Thyroid gland (tissue), 4 donors: Measurements from ENCODE around the gene MYO3A. TPM values are rescaled to one million over a fixed set of nuclear protein-coding genes. Genes with fewer than 3 reads are reported as not detected.

ENCODE experiments used
- DNase-seq, 2 donors: peaks; one replicate each; pipeline ENCODE4 v3.0.0-alpha.2; 2019
- H3K27ac ChIP-seq, 3 donors: fragments of 200-600 bp; sonication (generic); 1 replicate in 2 of 3; 2 replicates in 1 of 3; pipeline ENCODE4 v1.5.1; 2016 to 2019; ENCODE audit warnings: mild to moderate bottlenecking in 1 of 3, moderate library complexity in 1 of 3
- H3K27me3 ChIP-seq: fragments of 200-600 bp; sonication (generic); one replicate; pipeline ENCODE4 v1.5.1; 2019
- H3K36me3 ChIP-seq, 2 donors: fragments of 200-600 bp; sonication (generic); one replicate each; pipeline ENCODE4 v1.5.1; 2016 to 2019
- H3K4me1 ChIP-seq, 2 donors: fragments of 200-600 bp; sonication (generic); one replicate each; pipeline ENCODE4 v1.5.1; 2017 to 2019
- H3K4me3 ChIP-seq, 3 donors: fragments of 200-600 bp; sonication (generic); replicated peaks in 1 of 3; 1 replicate in 2 of 3; 2 replicates in 1 of 3; pipeline ENCODE4 v1.5.1; 2016; ENCODE audit warnings: mild to moderate bottlenecking in 1 of 3
- H3K9me3 ChIP-seq: fragments of 200-600 bp; sonication (generic); one replicate; pipeline ENCODE4 v1.5.1; 2017
- POLR2A ChIP-seq, 2 donors: fragments of 450-650 bp; IDR thresholded peaks; one replicate each; pipeline ENCODE4 v1.6.1; 2017; ENCODE audit warnings: antibody characterized with exemption in 2 of 2, mild to moderate bottlenecking in 2 of 2, moderate library complexity in 1 of 2
- WGBS, 2 donors: methylation state at CpG; one replicate each; pipeline ENCODE4 v1.1.5; 2017; 5-methylcytosine and 5-hydroxymethylcytosine counted together
- intact Hi-C: fragments of 100-400 bp; cut with DNase I; formaldehyde crosslinking; loops from one replicate; pipeline ENCODE4 v1.15.1; 2023
- total RNA-seq, 4 donors: library from RNA; depleted of rRNA; stranded (reverse); fragments of >200 nt; gene quantifications; one replicate each; pipeline ENCODE4 v1.2.3, GENCODE V29; 2016
- TF ChIP-seq, protein P1 (sequence below), 6 experiments: fragments of 200-600 bp in 3 of 6; fragments of 450-650 bp in 3 of 6; sonication (generic) in 3 of 6; IDR thresholded peaks; one replicate each; pipeline ENCODE4 v1.5.1; 2016 to 2019; ENCODE audit warnings: antibody characterized with exemption in 6 of 6, mild to moderate bottlenecking in 2 of 6, inconsistent platforms in 1 of 6, moderate library complexity in 1 of 6

The MYO3A gene
- total RNA-seq, 4 donors from 2014 or later: 1.6 to 2.9 (median 2.2) TPM

DNA sequence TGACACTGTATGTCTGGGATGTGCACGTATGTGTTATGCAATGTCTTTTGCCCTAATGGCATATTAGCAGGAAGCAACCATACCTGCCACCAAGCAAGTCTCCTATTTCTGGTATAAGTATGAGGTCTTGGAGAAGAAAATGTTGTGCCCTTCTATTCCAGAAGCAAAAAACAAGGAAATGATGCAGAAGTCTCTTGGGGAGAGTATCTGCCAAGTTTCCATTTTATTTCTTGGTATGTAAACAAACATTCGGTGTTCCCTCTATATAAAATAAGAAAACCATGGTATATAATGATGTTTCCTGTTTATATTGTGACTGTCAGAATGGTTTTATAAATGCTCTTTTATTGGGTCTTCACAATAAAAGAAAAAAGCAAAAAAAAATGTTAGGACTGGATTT is 19.3 kb upstream of the MYO3A start:
- Histone ChIP-seq H3K27me3 (no peaks in the 10 kb centered on the region), H3K36me3 (no peaks in the 10 kb centered on the region), H3K9me3 (no peaks in the 10 kb centered on the region), H3K4me1 (no peaks in the 10 kb centered on the region), H3K27ac (no peak overlapping the region), H3K4me3 (no peak overlapping the region)
- WGBS, 2 donors: 55 to 69% methylated on average over 2 of the region's 2 CpGs
- no peak for DNase-seq
- intact Hi-C loops: no loop called here
- no peak for TF ChIP-seq POLR2A (IDR thresholded peaks at IDR 0.05)
- TF ChIP-seq, protein P1, sequence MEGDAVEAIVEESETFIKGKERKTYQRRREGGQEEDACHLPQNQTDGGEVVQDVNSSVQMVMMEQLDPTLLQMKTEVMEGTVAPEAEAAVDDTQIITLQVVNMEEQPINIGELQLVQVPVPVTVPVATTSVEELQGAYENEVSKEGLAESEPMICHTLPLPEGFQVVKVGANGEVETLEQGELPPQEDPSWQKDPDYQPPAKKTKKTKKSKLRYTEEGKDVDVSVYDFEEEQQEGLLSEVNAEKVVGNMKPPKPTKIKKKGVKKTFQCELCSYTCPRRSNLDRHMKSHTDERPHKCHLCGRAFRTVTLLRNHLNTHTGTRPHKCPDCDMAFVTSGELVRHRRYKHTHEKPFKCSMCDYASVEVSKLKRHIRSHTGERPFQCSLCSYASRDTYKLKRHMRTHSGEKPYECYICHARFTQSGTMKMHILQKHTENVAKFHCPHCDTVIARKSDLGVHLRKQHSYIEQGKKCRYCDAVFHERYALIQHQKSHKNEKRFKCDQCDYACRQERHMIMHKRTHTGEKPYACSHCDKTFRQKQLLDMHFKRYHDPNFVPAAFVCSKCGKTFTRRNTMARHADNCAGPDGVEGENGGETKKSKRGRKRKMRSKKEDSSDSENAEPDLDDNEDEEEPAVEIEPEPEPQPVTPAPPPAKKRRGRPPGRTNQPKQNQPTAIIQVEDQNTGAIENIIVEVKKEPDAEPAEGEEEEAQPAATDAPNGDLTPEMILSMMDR (IDR thresholded peaks at IDR 0.05): no peak

DNA sequence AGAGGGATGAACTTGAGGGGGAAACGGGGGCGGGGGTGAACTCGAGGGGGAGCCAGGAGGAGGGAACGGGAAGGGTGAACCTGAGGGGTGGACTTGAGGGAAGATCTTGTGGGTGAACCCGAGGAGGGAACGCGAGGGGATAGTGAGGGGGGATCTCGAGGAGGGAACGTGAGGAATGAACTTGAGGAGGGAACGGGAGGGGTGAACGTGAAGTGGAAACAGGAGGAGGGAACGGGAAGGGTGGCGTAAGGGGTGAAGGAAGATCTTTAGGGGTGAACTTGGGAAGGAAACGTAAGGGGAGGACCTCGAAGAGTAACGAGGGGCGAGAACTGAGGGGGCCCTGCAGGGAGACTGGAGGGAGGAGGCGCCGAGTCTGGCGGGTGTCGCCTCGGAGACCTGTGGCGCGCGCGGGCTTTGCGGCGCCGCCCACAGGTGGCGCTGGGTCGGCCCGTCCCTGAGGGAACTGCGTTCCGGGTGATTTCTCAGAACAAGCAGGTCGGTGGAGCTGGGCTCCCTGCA is 651 bp downstream of the MYO3A start:
- peak; percentile 37 to 55 for DNase-seq
- no peak for TF ChIP-seq POLR2A (IDR thresholded peaks at IDR 0.05)
- TF ChIP-seq, protein P1 (IDR thresholded peaks at IDR 0.05): peak in 3 of 6 experiments; percentile 28 to 60 (median 29)
- no peaks in the 10 kb centered on the region for H3K9me3 ChIP-seq
- intact Hi-C loops: no loop called here
- H3K36me3 ChIP-seq: no peaks in the 10 kb centered on the region
- 1% methylated on average over 35 of the region's 35 CpGs for WGBS, 2 donors
- no peaks in the 10 kb centered on the region for H3K27me3 ChIP-seq
- H3K4me3 ChIP-seq: peak overlapping the region; percentile 14 to 36 (median 31)
- H3K27ac ChIP-seq: no peak overlapping the region
- peaks cover 0 to 11% of the 10 kb centered on the region in 2 donors for H3K4me1 ChIP-seq

DNA sequence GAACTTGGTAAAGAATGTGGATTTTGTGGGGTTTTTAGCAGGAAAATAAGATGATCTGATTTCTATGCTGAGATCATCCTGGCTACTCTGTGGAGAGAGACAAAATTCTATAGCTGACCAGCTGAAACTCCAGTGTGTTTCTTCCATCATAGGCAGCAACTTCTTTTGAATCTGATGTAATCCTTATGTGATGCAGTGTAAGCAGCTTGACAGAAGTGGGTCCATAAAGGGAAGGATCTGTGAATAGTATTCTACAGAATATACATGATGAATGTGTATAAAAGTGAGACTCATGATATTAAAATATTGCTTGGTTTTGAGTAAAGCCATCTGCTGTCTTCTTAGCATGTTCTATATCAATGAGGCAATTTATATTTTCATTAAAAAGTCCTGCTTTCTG is 4.4 kb downstream of the MYO3A start:
- TF ChIP-seq POLR2A (IDR thresholded peaks at IDR 0.05): no peak
- TF ChIP-seq, protein P1 (IDR thresholded peaks at IDR 0.05): no peak
- H3K4me1 ChIP-seq: peaks cover 0 to 11% of the 10 kb centered on the region in 2 donors
- no peaks in the 10 kb centered on the region for H3K27me3 ChIP-seq
- no peaks in the 10 kb centered on the region for H3K36me3 ChIP-seq
- DNase-seq: no peak
- no peak overlapping the region for H3K4me3 ChIP-seq
- no peak overlapping the region for H3K27ac ChIP-seq
- intact Hi-C loops: no loop called here
- H3K9me3 ChIP-seq: no peaks in the 10 kb centered on the region

DNA sequence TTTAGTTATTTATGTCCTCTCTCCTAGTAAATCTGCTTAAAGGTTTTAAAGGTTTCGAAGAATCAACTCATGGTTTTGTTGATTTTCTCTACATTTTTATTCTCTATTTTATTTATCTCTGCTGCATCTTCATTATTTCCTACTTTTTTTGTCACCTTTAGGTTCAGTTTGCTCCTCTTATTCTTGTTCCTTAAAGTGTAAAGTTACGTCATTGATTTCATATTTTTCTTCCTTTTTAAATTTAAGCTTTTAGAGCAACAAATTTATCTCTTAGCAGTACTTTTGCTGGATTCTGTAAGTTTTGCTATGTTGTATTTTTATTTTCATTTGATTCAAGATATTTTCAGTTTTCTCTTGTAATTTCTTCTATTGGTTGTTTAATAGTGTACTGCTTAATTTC is 10.7 kb downstream of the MYO3A start:
- H3K4me3 ChIP-seq: no peak overlapping the region
- no peak for DNase-seq
- H3K27ac ChIP-seq: no peak overlapping the region
- TF ChIP-seq POLR2A (IDR thresholded peaks at IDR 0.05): no peak
- TF ChIP-seq, protein P1 (IDR thresholded peaks at IDR 0.05): no peak
- no peaks in the 10 kb centered on the region for H3K36me3 ChIP-seq
- no peaks in the 10 kb centered on the region for H3K9me3 ChIP-seq
- intact Hi-C loops: no loop called here
- H3K27me3 ChIP-seq: no peaks in the 10 kb centered on the region
- no peaks in the 10 kb centered on the region for H3K4me1 ChIP-seq
- 94 to 95% methylated on average over 2 of the region's 2 CpGs for WGBS, 2 donors

DNA sequence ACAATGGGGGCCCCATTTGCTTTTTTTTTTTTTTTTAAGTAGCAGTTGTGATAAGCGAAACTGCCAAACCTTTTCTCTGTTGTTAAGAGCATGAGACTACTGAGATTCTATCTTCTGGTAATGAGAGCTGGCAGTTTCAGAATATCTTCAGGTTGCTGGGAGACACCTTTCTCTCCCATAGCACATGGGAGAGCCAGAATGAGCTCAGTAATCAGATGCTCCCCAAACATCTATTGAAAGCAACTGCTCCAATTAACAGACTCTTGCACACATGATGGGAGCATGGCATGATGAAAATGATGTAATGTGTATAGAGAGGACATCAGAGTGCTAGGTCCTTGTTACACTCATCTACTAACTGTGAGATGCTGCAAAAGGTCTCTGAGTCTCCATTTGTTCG is 18.8 kb downstream of the MYO3A start:
- no peaks in the 10 kb centered on the region for H3K27me3 ChIP-seq
- no peaks in the 10 kb centered on the region for H3K4me1 ChIP-seq
- H3K36me3 ChIP-seq: no peaks in the 10 kb centered on the region
- no peak for DNase-seq
- H3K27ac ChIP-seq: no peak overlapping the region
- no peaks in the 10 kb centered on the region for H3K9me3 ChIP-seq
- intact Hi-C loops: no loop called here
- TF ChIP-seq POLR2A (IDR thresholded peaks at IDR 0.05): no peak
- TF ChIP-seq, protein P1 (IDR thresholded peaks at IDR 0.05): no peak
- 80 to 82% methylated on average over 2 of the region's 2 CpGs for WGBS, 2 donors
- H3K4me3 ChIP-seq: no peak overlapping the region
